SU-DHL-6 (cell line): ENCODE results near the gene GUK1.
"Not testable (repeated sequence)": the region's sequence is repeated elsewhere in the genome, so short reads cannot be mapped to it uniquely, and the experiment has no call there.

ENCODE experiments used
- EZH2phosphoT487 ChIP-seq: fragments of 200-600 bp; sonication (generic), shearing (Covaris generic); conservative IDR thresholded peaks from 2 replicates; pipeline ENCODE4 v1.6.1; 2018; ENCODE audit warnings: mild to moderate bottlenecking, antibody characterized with exemption, low read length, moderate library complexity, mixed read lengths
- TF ChIP-seq, protein P1 (sequence below): fragments of 200-600 bp; sonication (generic); IDR thresholded peaks from one replicate; pipeline ENCODE4 v1.5.1; 2017; ENCODE audit warnings: antibody characterized with exemption, mild to moderate bottlenecking, low read length, moderate library complexity; ENCODE audit not compliant: insufficient read depth, poor library complexity, severe bottlenecking

DNA sequence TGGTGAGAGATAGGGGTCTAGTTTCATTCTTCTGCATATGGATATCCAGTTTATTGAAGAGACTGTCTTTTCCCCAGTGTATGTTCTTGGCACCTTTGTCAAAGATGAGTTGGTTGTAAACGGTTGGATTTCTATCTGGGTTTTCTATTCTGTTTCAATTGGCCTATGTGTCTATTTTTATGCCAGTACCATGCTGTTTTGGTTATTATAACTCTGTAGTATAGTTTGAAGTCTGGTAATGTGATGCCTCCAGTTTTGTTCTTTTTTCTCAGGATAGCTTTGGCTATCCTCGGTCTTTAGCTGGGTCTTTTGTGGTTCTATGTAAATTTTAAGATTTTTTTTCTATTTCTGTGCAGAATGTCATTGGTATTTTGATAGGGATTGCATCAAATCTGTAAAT, 48.2 kb downstream of the GUK1 start:
- TF ChIP-seq, protein P1, sequence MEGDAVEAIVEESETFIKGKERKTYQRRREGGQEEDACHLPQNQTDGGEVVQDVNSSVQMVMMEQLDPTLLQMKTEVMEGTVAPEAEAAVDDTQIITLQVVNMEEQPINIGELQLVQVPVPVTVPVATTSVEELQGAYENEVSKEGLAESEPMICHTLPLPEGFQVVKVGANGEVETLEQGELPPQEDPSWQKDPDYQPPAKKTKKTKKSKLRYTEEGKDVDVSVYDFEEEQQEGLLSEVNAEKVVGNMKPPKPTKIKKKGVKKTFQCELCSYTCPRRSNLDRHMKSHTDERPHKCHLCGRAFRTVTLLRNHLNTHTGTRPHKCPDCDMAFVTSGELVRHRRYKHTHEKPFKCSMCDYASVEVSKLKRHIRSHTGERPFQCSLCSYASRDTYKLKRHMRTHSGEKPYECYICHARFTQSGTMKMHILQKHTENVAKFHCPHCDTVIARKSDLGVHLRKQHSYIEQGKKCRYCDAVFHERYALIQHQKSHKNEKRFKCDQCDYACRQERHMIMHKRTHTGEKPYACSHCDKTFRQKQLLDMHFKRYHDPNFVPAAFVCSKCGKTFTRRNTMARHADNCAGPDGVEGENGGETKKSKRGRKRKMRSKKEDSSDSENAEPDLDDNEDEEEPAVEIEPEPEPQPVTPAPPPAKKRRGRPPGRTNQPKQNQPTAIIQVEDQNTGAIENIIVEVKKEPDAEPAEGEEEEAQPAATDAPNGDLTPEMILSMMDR = not testable (repeated sequence)
- TF ChIP-seq EZH2phosphoT487 = not testable (repeated sequence)
